Activated CD4-positive, alpha-beta T cell treated with anti-CD3 and anti-CD28 coated beads for 24 hours (primary cell): ENCODE measurements around the gene JCAD.
"Not testable (repeated sequence)": the region's sequence is repeated elsewhere in the genome, so short reads cannot be mapped to it uniquely, and the experiment has no call there.

ENCODE experiments used
- DNase-seq, 2 donors: peaks; one replicate each; pipeline ENCODE4 v3.0.0-alpha.2; 2020; ENCODE audit warnings: low read depth in 2 of 2

Gene JCAD

GRCh38 chr10:30027057-30028005, 32.1 kb downstream of the JCAD start:
- peak; percentile 59 to 70 for DNase-seq

- no peak for DNase-seq
Observed at GRCh38 chr10:30026578-30026977, 32.8 kb downstream of the JCAD start.

- no peak for DNase-seq
Observed at GRCh38 chr10:30026080-30026479, 33.3 kb downstream of the JCAD start.

GRCh38 chr10:30025428-30025827, 34.0 kb downstream of the JCAD start:
- not testable (repeated sequence) for DNase-seq

- DNase-seq: no peak
Observed at GRCh38 chr10:30022590-30022989, 36.8 kb downstream of the JCAD start.

GRCh38 chr10:30019468-30019867, 39.9 kb downstream of the JCAD start:
- no peak for DNase-seq

- DNase-seq: no peak
Observed at GRCh38 chr10:30018496-30018895, 40.9 kb downstream of the JCAD start.

GRCh38 chr10:30017966-30018365, 41.4 kb downstream of the JCAD start:
- DNase-seq: no peak

GRCh38 chr10:30017556-30017955, 41.8 kb downstream of the JCAD start:
- no peak for DNase-seq

GRCh38 chr10:30014511-30014910, 44.9 kb downstream of the JCAD start:
- no peak for DNase-seq

- no peak for DNase-seq
Observed at GRCh38 chr10:30013757-30014156, 45.6 kb downstream of the JCAD start.

GRCh38 chr10:30011956-30012647, 47.3 kb downstream of the JCAD start:
- DNase-seq: no peak

GRCh38 chr10:30011396-30011795, 48.0 kb downstream of the JCAD start:
- no peak for DNase-seq

- no peak for DNase-seq
Observed at GRCh38 chr10:30007406-30007805, 52.0 kb downstream of the JCAD start.

- no peak for DNase-seq
Observed at GRCh38 chr10:30006410-30006809, 53.0 kb downstream of the JCAD start.

GRCh38 chr10:30005116-30005515, 54.3 kb downstream of the JCAD start:
- DNase-seq: not testable (repeated sequence)

GRCh38 chr10:30002426-30003266, 56.7 kb downstream of the JCAD start:
- peak; percentile 23 to 51 for DNase-seq

GRCh38 chr10:30000802-30001571, 58.4 kb downstream of the JCAD start:
- DNase-seq: no peak

- DNase-seq: peak; percentile 66
Observed at GRCh38 chr10:29998142-29998808, 61.1 kb downstream of the JCAD start.

- DNase-seq: no peak
Observed at GRCh38 chr10:29994811-29995210, 64.6 kb downstream of the JCAD start.
